ENCODE results near the gene INPP4B. TPM values are rescaled to one million over a fixed set of nuclear protein-coding genes. Genes with fewer than 3 reads are reported as not detected.

Gene INPP4B
- polyA plus RNA-seq, 1 of the 3 experiments (the other 2 are of a cell fraction) = 0.08 TPM

GRCh38 chr4:142110136-142110535 is 736.0 kb downstream of the INPP4B start (continued):
- TF ChIP-seq PBX3 (IDR thresholded peaks at IDR 0.05) (no peak), TCF12 (IDR thresholded peaks at IDR 0.05) (no peak)

- Histone ChIP-seq H3K4me2 (no peak overlapping the region), H3F3A (replicated peaks; ENCODE audit: insufficient read depth) (no peaks in the 10 kb centered on the region), H3K9me3 (no peaks in the 10 kb centered on the region), H3K79me2 (ENCODE audit: insufficient read depth) (no peaks in the 10 kb centered on the region), H3K4me3 (ENCODE audit: low read depth in 2 of 2, low read length in 1 of 2) (no peak overlapping the region), H3K27ac (ENCODE audit: low read depth in 2 of 2, low read length in 1 of 2) (no peak overlapping the region), H3K27me3 (ENCODE audit: insufficient read depth) (no peaks in the 10 kb centered on the region), H3K36me3 (replicated peaks in 1 of 2; ENCODE audit: control insufficient read depth in 1 of 2, insufficient read depth in 2 of 2, low read length in 1 of 2) (no peaks in the 10 kb centered on the region), H4K20me1 (ENCODE audit: insufficient read depth) (no peaks in the 10 kb centered on the region), H3K9me2 (no peaks in the 10 kb centered on the region), H2AFZ (ENCODE audit: low read depth) (no peak overlapping the region), H3K9ac (no peak overlapping the region), H3K4me1 (ENCODE audit: control insufficient read depth in 1 of 2, insufficient read depth in 2 of 2, low read depth in 1 of 2, low read length in 1 of 2) (no peaks in the 10 kb centered on the region)
- ChIA-PET POLR2A (no interaction called here), CTCF (interaction anchor here (1.2 kb wide), 1 partner anchor 12 kb away, joined by 3 read pairs; no protein-coding TSS in a partner anchor)
- no peak for TF ChIP-seq JUND (IDR thresholded peaks at IDR 0.05)
- no peak for TF ChIP-seq GABPA (IDR thresholded peaks at IDR 0.05; ENCODE audit: low read depth)
- TF ChIP-seq SIN3A (IDR thresholded peaks at IDR 0.05; ENCODE audit: borderline replicate concordance, low read depth, low read length) = no peak
- TF ChIP-seq MXI1 (IDR thresholded peaks at IDR 0.05; ENCODE audit: low read depth, low read length) = no peak
- TF ChIP-seq MEF2A (IDR thresholded peaks at IDR 0.05; ENCODE audit: borderline replicate concordance, low read depth) = no peak
- no peak for TF ChIP-seq IRF3 (IDR thresholded peaks at IDR 0.05; ENCODE audit: low read depth, low read length)
- no peak for TF ChIP-seq ELF1 (IDR thresholded peaks at IDR 0.05)
- TF ChIP-seq RAD21 (IDR thresholded peaks at IDR 0.05; ENCODE audit: low read length) = no peak
- no peak for TF ChIP-seq NRF1 (IDR thresholded peaks at IDR 0.05; ENCODE audit: low read depth, low read length)
- TF ChIP-seq RFX5 (IDR thresholded peaks at IDR 0.05; ENCODE audit: low read length) = no peak
- no peak for TF ChIP-seq SMC3 (IDR thresholded peaks at IDR 0.05; ENCODE audit: low read depth, low read length)
- no peak for TF ChIP-seq TEAD4 (IDR thresholded peaks at IDR 0.05; ENCODE audit: borderline replicate concordance, insufficient read depth)
- no peak for TF ChIP-seq EP300 (IDR thresholded peaks at IDR 0.05; ENCODE audit: borderline replicate concordance in 1 of 2, low read depth in 1 of 2, low read length in 1 of 2)
- TF ChIP-seq FOXJ3 (CRISPR knock-in tag; IDR thresholded peaks at IDR 0.05) = no peak
- TF ChIP-seq USF1 (IDR thresholded peaks at IDR 0.05; ENCODE audit: borderline replicate concordance, low read depth) = no peak
- DNase-seq = no peak
- 88% methylated on average over 4 of the region's 4 CpGs for WGBS (ENCODE audit: low lambda C conversion rate)
These were observed 742.1 kb downstream of the INPP4B start for GRCh38 chr4:142104041-142104440.
